Measurements from ENCODE around the gene DGKD.
"Not testable (repeated sequence)": the region's sequence is repeated elsewhere in the genome, so short reads cannot be mapped to it uniquely, and the experiment has no call there.

The DGKD gene

DNA sequence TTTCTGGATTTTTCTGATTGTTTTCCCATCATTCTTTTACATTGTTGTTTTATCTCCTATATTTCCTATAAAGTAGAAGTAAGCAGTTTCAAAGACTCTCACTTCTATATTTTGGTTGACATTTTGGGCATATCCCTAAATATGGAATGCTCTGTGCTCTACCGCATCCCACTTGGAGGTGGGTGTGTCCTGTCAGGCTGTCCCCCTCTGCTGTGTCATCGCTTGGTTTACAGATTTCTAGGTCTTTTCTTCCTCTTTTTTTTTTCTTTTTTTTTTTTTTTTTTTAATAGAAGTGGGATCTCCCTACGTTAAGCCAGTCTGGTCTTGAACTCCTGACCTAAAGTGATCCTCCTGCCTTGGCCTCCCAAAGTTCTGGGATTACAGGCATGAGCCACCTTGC, 13.3 kb downstream of the DGKD start:
- Histone ChIP-seq H3K27me3 (ENCODE audit: control insufficient read depth, insufficient read depth, low read length) (no peaks in the 10 kb centered on the region), H3K9me3 (ENCODE audit: control insufficient read depth, low read depth, low read length) (no peaks in the 10 kb centered on the region), H3K9ac (ENCODE audit: low read length) (no peak overlapping the region), H3K27ac (ENCODE audit: low read length) (no peak overlapping the region), H3K36me3 (ENCODE audit: control insufficient read depth, low read depth, low read length) (no peaks in the 10 kb centered on the region), H3K4me1 (ENCODE audit: control insufficient read depth, low read depth, low read length) (peaks cover 4% of the 10 kb centered on the region), H3K4me3 (ENCODE audit: low read length) (no peak overlapping the region)

- Histone ChIP-seq H3K27ac (ENCODE audit: low read length) (no peak overlapping the region), H3K4me3 (ENCODE audit: low read length) (no peak overlapping the region), H3K4me1 (ENCODE audit: control insufficient read depth, low read depth, low read length) (peaks cover 4% of the 10 kb centered on the region), H3K36me3 (ENCODE audit: control insufficient read depth, low read depth, low read length) (no peaks in the 10 kb centered on the region), H3K27me3 (ENCODE audit: control insufficient read depth, insufficient read depth, low read length) (no peaks in the 10 kb centered on the region), H3K9me3 (ENCODE audit: control insufficient read depth, low read depth, low read length) (no peaks in the 10 kb centered on the region), H3K9ac (ENCODE audit: low read length) (no peak overlapping the region)
These were observed 14.5 kb downstream of the DGKD start for GRCh38 chr2:233368756-233369155.

- no peak overlapping the region for H3K9ac ChIP-seq (ENCODE audit: low read length)
- peaks cover 4% of the 10 kb centered on the region for H3K4me1 ChIP-seq (ENCODE audit: control insufficient read depth, low read depth, low read length)
- H3K36me3 ChIP-seq (ENCODE audit: control insufficient read depth, low read depth, low read length): no peaks in the 10 kb centered on the region
- H3K4me3 ChIP-seq (ENCODE audit: low read length): no peak overlapping the region
- H3K9me3 ChIP-seq (ENCODE audit: control insufficient read depth, low read depth, low read length): no peaks in the 10 kb centered on the region
- no peaks in the 10 kb centered on the region for H3K27me3 ChIP-seq (ENCODE audit: control insufficient read depth, insufficient read depth, low read length)
- H3K27ac ChIP-seq (ENCODE audit: low read length): no peak overlapping the region
These were observed 15.2 kb downstream of the DGKD start for GRCh38 chr2:233369462-233369861.

GRCh38 chr2:233369897-233370685, 15.8 kb downstream of the DGKD start:
- H3K27me3 ChIP-seq (ENCODE audit: control insufficient read depth, insufficient read depth, low read length): no peaks in the 10 kb centered on the region
- peaks cover 4% of the 10 kb centered on the region for H3K4me1 ChIP-seq (ENCODE audit: control insufficient read depth, low read depth, low read length)
- no peaks in the 10 kb centered on the region for H3K36me3 ChIP-seq (ENCODE audit: control insufficient read depth, low read depth, low read length)
- H3K9ac ChIP-seq (ENCODE audit: low read length): no peak overlapping the region
- no peaks in the 10 kb centered on the region for H3K9me3 ChIP-seq (ENCODE audit: control insufficient read depth, low read depth, low read length)
- no peak overlapping the region for H3K27ac ChIP-seq (ENCODE audit: low read length)
- H3K4me3 ChIP-seq (ENCODE audit: low read length): no peak overlapping the region

- H3K4me1 ChIP-seq (ENCODE audit: control insufficient read depth, low read depth, low read length): peaks cover 4% of the 10 kb centered on the region
- no peaks in the 10 kb centered on the region for H3K9me3 ChIP-seq (ENCODE audit: control insufficient read depth, low read depth, low read length)
- no peak overlapping the region for H3K27ac ChIP-seq (ENCODE audit: low read length)
- no peaks in the 10 kb centered on the region for H3K36me3 ChIP-seq (ENCODE audit: control insufficient read depth, low read depth, low read length)
- no peak overlapping the region for H3K9ac ChIP-seq (ENCODE audit: low read length)
- no peaks in the 10 kb centered on the region for H3K27me3 ChIP-seq (ENCODE audit: control insufficient read depth, insufficient read depth, low read length)
- no peak overlapping the region for H3K4me3 ChIP-seq (ENCODE audit: low read length)
These were observed 17.3 kb downstream of the DGKD start for GRCh38 chr2:233371641-233372040.

GRCh38 chr2:233372855-233373254, 18.6 kb downstream of the DGKD start:
- Histone ChIP-seq H3K9me3 (ENCODE audit: control insufficient read depth, low read depth, low read length) (no peaks in the 10 kb centered on the region), H3K36me3 (ENCODE audit: control insufficient read depth, low read depth, low read length) (no peaks in the 10 kb centered on the region), H3K4me1 (ENCODE audit: control insufficient read depth, low read depth, low read length) (peaks cover 4% of the 10 kb centered on the region), H3K9ac (ENCODE audit: low read length) (no peak overlapping the region), H3K27ac (ENCODE audit: low read length) (no peak overlapping the region), H3K27me3 (ENCODE audit: control insufficient read depth, insufficient read depth, low read length) (no peaks in the 10 kb centered on the region), H3K4me3 (ENCODE audit: low read length) (no peak overlapping the region)

DNA sequence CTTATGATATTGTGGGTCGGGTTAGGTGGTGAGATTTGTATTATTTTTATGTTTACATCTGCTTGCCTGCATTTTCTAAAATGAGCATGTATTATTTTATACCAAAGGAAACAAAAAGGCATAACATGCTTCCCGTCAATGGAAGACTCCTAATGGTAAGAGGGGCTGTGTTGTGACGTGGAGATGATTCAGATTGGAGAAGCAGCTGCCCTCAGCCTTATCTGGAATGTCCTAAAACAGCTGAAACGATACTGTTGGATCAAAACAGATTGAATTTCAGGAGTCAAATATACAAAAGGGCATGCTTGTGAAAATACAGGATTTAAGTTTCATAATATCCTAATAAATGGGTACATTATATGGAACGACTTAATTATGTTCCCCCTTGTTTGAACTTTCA, 19.0 kb downstream of the DGKD start:
- Histone ChIP-seq H3K4me3 (ENCODE audit: low read length) (no peak overlapping the region), H3K27me3 (ENCODE audit: control insufficient read depth, insufficient read depth, low read length) (no peaks in the 10 kb centered on the region), H3K9ac (ENCODE audit: low read length) (no peak overlapping the region), H3K9me3 (ENCODE audit: control insufficient read depth, low read depth, low read length) (no peaks in the 10 kb centered on the region), H3K27ac (ENCODE audit: low read length) (no peak overlapping the region), H3K4me1 (ENCODE audit: control insufficient read depth, low read depth, low read length) (peaks cover 4% of the 10 kb centered on the region), H3K36me3 (ENCODE audit: control insufficient read depth, low read depth, low read length) (no peaks in the 10 kb centered on the region)

- not testable (repeated sequence) for H3K4me1 ChIP-seq (ENCODE audit: control insufficient read depth, low read depth, low read length); H3K27ac ChIP-seq (ENCODE audit: low read length)
These were observed 20.5 kb downstream of the DGKD start for GRCh38 chr2:233374776-233375175.

GRCh38 chr2:233375490-233376314, 21.4 kb downstream of the DGKD start:
- Histone ChIP-seq H3K4me1 (ENCODE audit: control insufficient read depth, low read depth, low read length) (peaks cover 4% of the 10 kb centered on the region), H3K27ac (ENCODE audit: low read length) (no peak overlapping the region), H3K9me3 (ENCODE audit: control insufficient read depth, low read depth, low read length) (no peaks in the 10 kb centered on the region), H3K4me3 (ENCODE audit: low read length) (no peak overlapping the region), H3K27me3 (ENCODE audit: control insufficient read depth, insufficient read depth, low read length) (no peaks in the 10 kb centered on the region), H3K36me3 (ENCODE audit: control insufficient read depth, low read depth, low read length) (no peaks in the 10 kb centered on the region), H3K9ac (ENCODE audit: low read length) (no peak overlapping the region)

More at GRCh38 chr2:233374776-233375175, 20.5 kb downstream of the DGKD start:
- not testable (repeated sequence) for H3K9me3 ChIP-seq (ENCODE audit: control insufficient read depth, low read depth, low read length); H3K4me3 ChIP-seq (ENCODE audit: low read length); H3K27me3 ChIP-seq (ENCODE audit: control insufficient read depth, insufficient read depth, low read length); H3K36me3 ChIP-seq (ENCODE audit: control insufficient read depth, low read depth, low read length); H3K9ac ChIP-seq (ENCODE audit: low read length)

DNA sequence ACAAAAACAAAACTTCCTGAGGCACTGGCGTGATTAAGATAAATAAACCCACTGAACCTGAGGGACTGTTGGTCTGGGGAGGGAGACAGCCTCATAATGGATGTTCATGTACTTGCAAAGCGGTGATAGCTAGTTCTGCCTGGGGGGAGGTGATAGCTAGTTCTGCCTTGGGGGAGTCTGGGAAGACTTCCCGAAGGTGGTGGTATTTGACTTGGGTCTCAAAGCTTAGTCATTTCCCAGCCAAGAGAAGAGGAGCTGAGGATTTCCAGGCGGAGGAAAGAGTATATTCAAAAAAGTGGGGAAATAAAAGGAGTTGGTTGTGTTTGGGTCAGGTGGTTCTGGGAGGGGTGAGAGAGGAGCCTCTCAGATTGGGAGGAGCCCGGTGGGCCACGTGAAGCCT, 24.7 kb downstream of the DGKD start:
- Histone ChIP-seq H3K27me3 (ENCODE audit: control insufficient read depth, insufficient read depth, low read length) (no peaks in the 10 kb centered on the region), H3K27ac (ENCODE audit: low read length) (no peak overlapping the region), H3K4me1 (ENCODE audit: control insufficient read depth, low read depth, low read length) (no peaks in the 10 kb centered on the region), H3K9ac (ENCODE audit: low read length) (no peak overlapping the region), H3K4me3 (ENCODE audit: low read length) (no peak overlapping the region), H3K36me3 (ENCODE audit: control insufficient read depth, low read depth, low read length) (no peaks in the 10 kb centered on the region), H3K9me3 (ENCODE audit: control insufficient read depth, low read depth, low read length) (no peaks in the 10 kb centered on the region)

- no peaks in the 10 kb centered on the region for H3K36me3 ChIP-seq (ENCODE audit: control insufficient read depth, low read depth, low read length)
These were observed 25.1 kb downstream of the DGKD start for GRCh38 chr2:233379441-233379840.

More at GRCh38 chr2:233379441-233379840, 25.1 kb downstream of the DGKD start:
- Histone ChIP-seq H3K27ac (ENCODE audit: low read length) (no peak overlapping the region), H3K9me3 (ENCODE audit: control insufficient read depth, low read depth, low read length) (no peaks in the 10 kb centered on the region), H3K4me3 (ENCODE audit: low read length) (no peak overlapping the region), H3K27me3 (ENCODE audit: control insufficient read depth, insufficient read depth, low read length) (no peaks in the 10 kb centered on the region), H3K9ac (ENCODE audit: low read length) (no peak overlapping the region), H3K4me1 (ENCODE audit: control insufficient read depth, low read depth, low read length) (no peaks in the 10 kb centered on the region)
